ENCODE measurements around the gene DAAM2. TPM values are rescaled to one million over a fixed set of nuclear protein-coding genes. Genes with fewer than 3 reads are reported as not detected.

DAAM2 gene
- total and polyA plus RNA-seq, 9 of the 15 experiments (the other 6 are each of a cell fraction or from before 2014, with no cell fraction given), result 0.01 to 0.07 TPM; not detected in 7

GRCh38 chr6:39908838-39909583, 116.8 kb downstream of the DAAM2 start:
- 10% methylated on average over 9 of the region's 13 CpGs for WGBS (ENCODE audit: insufficient coverage, low coverage, missing lambda C conversion rate)
- FAIRE-seq, result no peak
- no peak overlapping the region for H3K4me2 ChIP-seq (ENCODE audit: insufficient read depth, low read length)

More at GRCh38 chr6:39908838-39909583, 116.8 kb downstream of the DAAM2 start:
- peaks cover 0 to 25% of the 10 kb centered on the region in 2 experiments; a peak in 2 of 5 replicates for H3K27me3 ChIP-seq (ENCODE audit: control insufficient read depth in 2 of 2, insufficient read depth in 2 of 2, low read length in 2 of 2)
- no peaks in the 10 kb centered on the region for H4K20me1 ChIP-seq (replicated peaks; ENCODE audit: control insufficient read depth, insufficient read depth, low read length)
- DNase-seq (ENCODE audit: extremely low read depth in 1 of 4, low spot score in 3 of 4) (no peak), ATAC-seq (no peak)
- H3K9me3 ChIP-seq (replicated peaks; ENCODE audit: control insufficient read depth, insufficient read depth, low read depth, low read length), result no peaks in the 10 kb centered on the region
- H3K4me1 ChIP-seq (replicated peaks in 1 of 2; ENCODE audit: control insufficient read depth in 2 of 2, insufficient read depth in 2 of 2, low read length in 2 of 2), result peaks cover 0 to 4% of the 10 kb centered on the region in 2 experiments; a peak in 1 of 5 replicates
- BruUV-seq (replicated peaks), result no TSS peak
- TF ChIP-seq PHTF2 (CRISPR knock-in tag; IDR thresholded peaks at IDR 0.05) (no peak), CTBP1 (IDR thresholded peaks at IDR 0.05; ENCODE audit: borderline replicate concordance) (no peak), POLR3A (IDR thresholded peaks at IDR 0.05; ENCODE audit: borderline replicate concordance, extremely low read depth, insufficient read depth, insufficient read length) (no peak), IRF2 (CRISPR knock-in tag; IDR thresholded peaks at IDR 0.05) (no peak), KAT8 (IDR thresholded peaks at IDR 0.05; ENCODE audit: low read depth) (no peak), FOXK1 (CRISPR knock-in tag; IDR thresholded peaks at IDR 0.05; ENCODE audit: borderline replicate concordance) (no peak), MAFG (tag; conservative IDR thresholded peaks at IDR 0.05) (no peak), HDAC3 (IDR thresholded peaks at IDR 0.05; ENCODE audit: borderline replicate concordance, partially characterized antibody) (no peak), DACH1 (IDR thresholded peaks at IDR 0.05; ENCODE audit: partially characterized antibody) (no peak), ZNF551 (CRISPR knock-in tag; IDR thresholded peaks at IDR 0.05) (no peak), ZNF398 (CRISPR knock-in tag; IDR thresholded peaks at IDR 0.05) (no peak), MYNN (IDR thresholded peaks at IDR 0.05) (no peak), MYNN (CRISPR knock-in tag; IDR thresholded peaks at IDR 0.05) (no peak), PKNOX1 (IDR thresholded peaks at IDR 0.05) (no peak), NR3C1 (CRISPR knock-in tag; IDR thresholded peaks at IDR 0.05) (no peak), ZNF212 (CRISPR knock-in tag; IDR thresholded peaks at IDR 0.05) (no peak), RHOXF2B (CRISPR knock-in tag; conservative IDR thresholded peaks at IDR 0.05) (no peak)
- H3K9ac ChIP-seq (ENCODE audit: insufficient read depth in 1 of 2, low read depth in 2 of 2, low read length in 2 of 2), result no peak overlapping the region
- H3K36me3 ChIP-seq (ENCODE audit: control insufficient read depth, insufficient read depth, low read length), result no peaks in the 10 kb centered on the region; the same call in 2 of the 3 replicates
- no peak overlapping the region for H3K4me3 ChIP-seq
- CTCF ChIA-PET (ENCODE audit: low intra/inter-chr PET ratio), result no interaction called here
- H3K27ac ChIP-seq (ENCODE audit: extremely low read depth, low read depth, low read length), result no peak overlapping the region
- no peaks in the 10 kb centered on the region for H3K79me2 ChIP-seq (ENCODE audit: control insufficient read depth, insufficient read depth, low read length)
- in situ Hi-C loops (cut with MboI) (no loop called here), intact Hi-C loops (cut with micrococcal nuclease) (no loop called here)
- no peak overlapping the region for H2AFZ ChIP-seq (ENCODE audit: low read depth, low read length)
- H3K9me1 ChIP-seq (ENCODE audit: control insufficient read depth, insufficient read depth, low read length), result no peaks in the 10 kb centered on the region
- POLR2A ChIA-PET, result interaction anchor here (0.6 kb wide), 1 partner anchor 11 kb away, joined by 5 read pairs; no protein-coding TSS in a partner anchor
